KMS-11 (cell line): ENCODE data around the gene XYLT2.

Experiments used
- H2AFZ ChIP-seq: fragments of 200-600 bp; sonication (generic); 2 replicates; pipeline ENCODE4 v1.6.1; 2016; ENCODE audit warnings: antibody characterized with exemption, mixed run types, low read depth
- H3K27ac ChIP-seq: fragments of 200-600 bp; sonication (generic); 2 replicates; pipeline ENCODE4 v1.6.1; 2016; ENCODE audit warnings: mild to moderate bottlenecking, mixed run types
- H3K27me3 ChIP-seq: fragments of 200-600 bp; sonication (generic); 2 replicates; pipeline ENCODE4 v1.6.1; 2017; ENCODE audit warnings: mild to moderate bottlenecking, low read depth, mixed run types, moderate library complexity; ENCODE audit not compliant: insufficient read depth
- H3K36me3 ChIP-seq: fragments of 200-600 bp; sonication (generic); 2 replicates; pipeline ENCODE4 v1.6.1; 2017; ENCODE audit warnings: mild to moderate bottlenecking, mixed run types; ENCODE audit not compliant: insufficient read depth
- H3K4me1 ChIP-seq: fragments of 200-600 bp; sonication (generic); 2 replicates; pipeline ENCODE4 v1.6.1; 2016; ENCODE audit warnings: mild to moderate bottlenecking, low read depth, mixed run types; ENCODE audit not compliant: poor library complexity, severe bottlenecking
- H3K4me2 ChIP-seq: fragments of 200-600 bp; sonication (generic); 2 replicates; pipeline ENCODE4 v1.7.0; 2016; ENCODE audit warnings: mild to moderate bottlenecking, mixed run types
- H3K4me3 ChIP-seq: fragments of 200-600 bp; sonication (generic); IDR thresholded peaks from 2 replicates; pipeline ENCODE4 v1.6.1; 2017; ENCODE audit warnings: low read depth, low read length, mixed read lengths; ENCODE audit not compliant: insufficient read depth
- H3K79me2 ChIP-seq: fragments of 200-600 bp; sonication (generic); 2 replicates; pipeline ENCODE4 v1.6.1; 2016; ENCODE audit warnings: low read depth, mixed run types; ENCODE audit not compliant: insufficient read depth
- H3K9ac ChIP-seq: fragments of 200-600 bp; sonication (generic); 2 replicates; pipeline ENCODE4 v1.6.1; 2016; ENCODE audit warnings: mild to moderate bottlenecking, mixed run types
- H4K20me1 ChIP-seq: fragments of 200-600 bp; sonication (generic); 2 replicates; pipeline ENCODE4 v1.6.1; 2016; ENCODE audit warnings: mild to moderate bottlenecking, mixed run types; ENCODE audit not compliant: insufficient read depth
- CTCF ChIP-seq: fragments of 200-600 bp; sonication (generic); conservative IDR thresholded peaks from 2 replicates; pipeline ENCODE4 v1.6.1; 2017; ENCODE audit warnings: low read depth, mild to moderate bottlenecking, antibody characterized with exemption, low read length, moderate library complexity, mixed read lengths

Gene XYLT2

GRCh38 chr17:50337956-50338355 is 8.0 kb upstream of the XYLT2 start:
- Histone ChIP-seq H3K27ac (no peak overlapping the region), H3K9ac (no peak overlapping the region), H4K20me1 (no peaks in the 10 kb centered on the region), H3K4me2 (no peak overlapping the region), H3K27me3 (no peaks in the 10 kb centered on the region), H3K4me1 (no peaks in the 10 kb centered on the region), H3K4me3 (no peak overlapping the region), H2AFZ (no peak overlapping the region), H3K79me2 (no peaks in the 10 kb centered on the region), H3K36me3 (no peaks in the 10 kb centered on the region)
- TF ChIP-seq CTCF, result no peak

- no peak overlapping the region for H2AFZ ChIP-seq
- no peak overlapping the region for H3K27ac ChIP-seq
- H3K4me2 ChIP-seq, result no peak overlapping the region
- no peaks in the 10 kb centered on the region for H4K20me1 ChIP-seq
- no peak overlapping the region for H3K9ac ChIP-seq
- H3K36me3 ChIP-seq, result no peaks in the 10 kb centered on the region
- TF ChIP-seq CTCF, result no peak
- no peaks in the 10 kb centered on the region for H3K79me2 ChIP-seq
- no peak overlapping the region for H3K4me3 ChIP-seq
- H3K4me1 ChIP-seq, result no peaks in the 10 kb centered on the region
- H3K27me3 ChIP-seq, result no peaks in the 10 kb centered on the region
Observed at GRCh38 chr17:50338645-50339044, 7.3 kb upstream of the XYLT2 start.

GRCh38 chr17:50339381-50339780 is 6.5 kb upstream of the XYLT2 start:
- Histone ChIP-seq H3K79me2 (no peaks in the 10 kb centered on the region), H3K4me1 (no peaks in the 10 kb centered on the region), H3K4me3 (no peak overlapping the region), H3K4me2 (no peak overlapping the region), H3K9ac (no peak overlapping the region), H3K36me3 (no peaks in the 10 kb centered on the region), H4K20me1 (no peaks in the 10 kb centered on the region), H3K27me3 (no peaks in the 10 kb centered on the region), H3K27ac (no peak overlapping the region), H2AFZ (no peak overlapping the region)
- TF ChIP-seq CTCF, result no peak

GRCh38 chr17:50344731-50345365 is 1.1 kb upstream of the XYLT2 start:
- Histone ChIP-seq H3K36me3 (no peaks in the 10 kb centered on the region), H3K4me3 (no peak overlapping the region)

More at GRCh38 chr17:50344731-50345365, 1.1 kb upstream of the XYLT2 start:
- H3K4me2 ChIP-seq, result no peak overlapping the region; the same call in 1 of the 2 replicates
- H3K4me1 ChIP-seq, result peaks cover 7% of the 10 kb centered on the region
- H3K79me2 ChIP-seq, result peaks cover 21% of the 10 kb centered on the region; the same call in 1 of the 2 replicates
- H3K9ac ChIP-seq, result no peak overlapping the region
- TF ChIP-seq CTCF, result no peak
- peak overlapping the region; percentile 96; the same call in 1 of the 2 replicates for H2AFZ ChIP-seq
- H3K27ac ChIP-seq, result no peak overlapping the region
- H3K27me3 ChIP-seq, result no peaks in the 10 kb centered on the region
- H4K20me1 ChIP-seq, result no peaks in the 10 kb centered on the region
